DMS53 (cell line): ENCODE data around the gene BRMS1.

Source experiments
- DNase-seq: peaks from one replicate; lab custom pipeline; 2025; lab: John Stamatoyannopoulos, UW

BRMS1 gene

DNA sequence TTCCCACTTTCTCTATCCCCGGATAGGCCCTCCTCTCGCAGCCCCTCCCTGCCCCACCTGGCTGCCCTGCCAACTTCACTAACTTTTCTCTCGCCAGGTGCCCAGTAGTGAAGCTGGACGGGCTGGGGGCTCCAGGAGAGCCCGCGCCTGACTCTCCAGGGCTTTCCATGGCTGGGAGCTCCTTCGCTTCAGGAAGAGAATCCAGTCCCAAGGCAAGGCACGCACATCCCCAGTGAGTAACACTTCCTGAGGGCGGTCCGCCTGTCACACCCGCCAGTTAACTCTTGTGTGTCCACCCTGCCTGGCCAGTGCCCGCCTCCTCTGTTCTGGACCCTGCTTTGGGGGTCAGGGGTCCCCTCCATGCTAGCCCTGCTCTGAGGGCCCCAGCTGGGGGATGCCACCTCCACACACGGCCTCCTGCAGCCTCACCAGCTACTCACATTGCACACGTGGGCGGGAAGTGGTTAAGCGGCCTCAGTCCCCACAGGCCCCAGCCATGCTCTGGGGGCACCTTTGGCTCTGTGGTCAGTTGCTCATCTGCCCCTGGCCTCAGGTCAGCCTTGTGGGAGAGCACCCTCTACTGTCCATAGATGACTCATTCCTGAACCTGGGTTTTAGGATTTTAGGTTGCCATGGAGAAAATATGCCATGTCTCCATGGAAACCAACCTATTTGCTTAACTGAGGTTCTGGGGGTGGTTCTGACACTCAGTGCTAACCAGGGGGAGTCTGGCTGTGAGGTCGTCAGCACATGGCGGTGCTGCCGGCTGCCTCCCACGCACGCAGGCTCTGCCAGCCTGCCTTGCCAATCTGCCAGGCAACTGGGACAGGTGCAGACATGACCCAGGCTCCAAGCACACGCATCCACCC is 8.4 kb downstream of the BRMS1 start, which contains the start of gene RIN1:
TSS of gene RIN1 (minus strand) at position 201 of the 869 bp plus-strand sequence. CDS start at position 169, 32 bp downstream.
- peak; percentile 92 for DNase-seq

DNA sequence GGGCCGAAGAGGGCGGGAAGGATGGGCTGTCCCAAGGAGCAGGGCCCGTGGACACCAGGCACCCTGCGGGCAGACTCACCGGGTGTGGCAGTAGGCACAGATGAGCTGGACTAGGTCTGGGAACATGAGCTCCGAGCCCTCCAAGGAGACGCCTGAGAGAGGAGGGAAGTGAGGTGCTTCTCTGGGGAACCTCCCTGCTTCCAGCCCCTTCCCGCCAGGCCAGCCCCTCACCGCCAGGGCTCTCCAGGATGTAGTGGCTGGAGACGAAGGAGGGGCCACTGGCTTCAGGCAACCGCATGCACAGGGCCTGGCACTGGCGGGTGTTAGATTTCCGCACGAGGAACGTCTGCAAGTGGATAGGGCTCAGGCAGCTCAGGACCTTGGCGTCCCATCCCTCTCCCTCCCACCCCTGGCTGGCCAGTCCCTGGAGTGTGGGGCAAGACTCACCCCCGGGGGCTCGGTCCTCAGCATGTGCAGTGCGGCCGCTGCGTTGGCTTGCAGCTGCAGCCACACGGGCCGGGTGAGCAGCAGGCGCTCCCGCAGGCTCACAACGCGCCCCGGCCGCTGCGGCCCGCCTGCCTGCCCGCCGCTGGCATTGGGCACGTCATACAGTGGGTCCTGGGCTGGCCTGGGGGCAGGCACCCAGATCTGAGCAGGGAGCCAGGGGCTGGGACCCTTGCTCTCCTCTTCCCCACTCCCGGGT is 9.2 kb downstream of the BRMS1 start:
- DNase-seq = peak; percentile 79

DNA sequence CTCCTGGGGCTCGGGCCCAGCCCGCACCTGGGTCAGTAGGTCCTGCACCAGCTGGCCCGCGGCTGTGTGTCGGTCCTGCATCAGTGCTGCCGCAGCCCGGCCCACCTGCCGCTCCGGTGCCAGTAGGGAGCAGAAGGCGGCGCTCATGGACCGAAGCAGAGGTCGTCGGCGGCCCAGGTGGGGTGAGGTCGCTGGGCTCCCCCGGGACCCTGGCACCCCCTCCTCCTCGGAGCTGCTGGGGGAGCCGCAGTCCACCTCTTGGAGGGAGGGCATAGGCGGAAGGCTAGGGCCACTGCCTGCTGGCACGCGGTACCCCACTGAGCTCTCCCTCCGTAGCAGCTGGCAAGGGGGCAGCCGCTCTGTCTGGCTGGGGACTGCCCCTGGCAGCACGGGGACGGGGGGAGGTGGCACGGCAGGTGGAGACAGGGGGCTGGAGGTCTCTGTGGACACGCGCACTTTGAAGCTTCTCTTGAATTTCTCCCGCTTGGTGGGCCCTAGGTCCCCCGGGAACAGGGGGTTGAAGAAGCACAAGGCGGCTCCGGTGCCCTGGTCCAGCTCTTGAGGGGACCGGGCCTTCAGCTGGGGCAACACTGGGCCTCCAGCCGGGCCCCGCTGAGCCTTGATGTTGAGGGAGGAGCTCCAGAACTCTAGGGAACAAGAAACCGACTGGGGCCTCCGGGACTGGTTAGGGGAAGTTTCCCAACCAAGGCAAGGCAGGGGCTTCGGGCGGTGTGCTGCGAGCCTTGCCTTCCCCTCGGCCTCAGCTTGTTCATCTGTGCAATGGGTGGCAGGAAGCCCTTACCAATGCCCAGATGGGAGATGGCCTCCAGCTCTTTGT is 10.1 kb downstream of the BRMS1 start:
- no peak for DNase-seq

GRCh38 chr11:66333896-66334604 is 10.9 kb downstream of the BRMS1 start:
- DNase-seq = no peak

- DNase-seq = no peak
These were observed 11.6 kb downstream of the BRMS1 start for GRCh38 chr11:66333220-66333877.

DNA sequence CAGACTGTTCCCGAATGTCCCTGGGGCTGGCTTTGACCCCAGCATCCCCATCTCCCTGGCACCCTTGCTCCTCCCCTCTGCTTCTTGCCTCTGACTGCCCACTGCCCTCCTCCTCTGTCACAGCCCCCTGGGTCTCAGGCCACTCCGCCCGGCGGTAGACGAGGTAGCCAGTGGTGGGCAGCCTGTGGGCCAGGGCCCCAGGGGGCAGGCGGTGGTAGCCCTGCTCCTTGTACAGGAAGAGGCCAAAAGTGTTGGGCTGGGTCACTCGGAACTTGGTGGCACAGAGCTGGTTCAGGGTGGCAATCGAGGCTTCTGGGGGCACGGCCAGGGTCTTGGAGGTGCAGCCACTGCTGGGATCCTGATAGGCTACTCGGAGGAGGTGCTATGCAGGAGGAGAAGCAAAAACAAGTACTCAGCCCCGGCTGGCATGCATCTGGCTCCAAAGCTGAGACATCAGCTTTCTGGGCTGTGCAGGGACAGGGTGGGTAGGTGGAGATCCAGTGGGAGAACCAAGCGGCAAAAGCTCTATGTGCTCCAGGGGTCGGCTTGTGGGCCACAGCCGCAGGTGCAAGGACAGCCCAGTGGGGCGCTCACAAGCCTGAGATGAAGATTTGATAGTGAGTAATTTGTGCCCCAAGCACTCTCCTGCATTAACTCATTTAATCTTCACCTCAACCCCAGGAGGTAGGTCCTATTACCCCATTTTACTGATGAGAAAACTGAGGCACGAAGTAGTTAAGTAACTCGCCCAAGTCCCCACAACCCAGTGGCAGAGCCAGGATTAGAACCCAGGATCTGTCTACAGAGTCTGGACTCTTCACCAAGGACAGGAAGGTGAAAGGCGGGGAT is 12.3 kb downstream of the BRMS1 start:
- no peak for DNase-seq

- DNase-seq = no peak
These were observed 13.1 kb downstream of the BRMS1 start for GRCh38 chr11:66331542-66332370.

DNA sequence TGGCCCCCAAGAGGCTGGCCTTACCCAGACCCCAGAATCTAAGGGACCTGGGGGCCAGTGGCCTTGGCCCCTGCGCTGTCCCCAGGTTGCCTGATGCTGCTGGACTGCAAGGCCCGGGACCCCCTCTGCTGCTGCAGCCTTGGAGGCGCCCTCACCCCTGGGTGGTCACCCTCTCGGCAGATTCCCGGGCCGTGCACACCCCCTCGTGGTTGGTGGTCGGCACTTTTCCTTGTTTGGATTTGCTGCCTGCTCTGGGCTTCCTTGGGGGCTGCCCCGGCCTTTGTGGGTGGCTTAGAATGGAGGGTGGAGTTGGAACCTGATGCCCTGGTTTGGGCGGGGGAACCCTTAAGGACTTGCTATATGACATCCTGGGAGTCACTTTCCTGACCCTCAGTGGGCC is 14.0 kb downstream of the BRMS1 start:
- no peak for DNase-seq

DNA sequence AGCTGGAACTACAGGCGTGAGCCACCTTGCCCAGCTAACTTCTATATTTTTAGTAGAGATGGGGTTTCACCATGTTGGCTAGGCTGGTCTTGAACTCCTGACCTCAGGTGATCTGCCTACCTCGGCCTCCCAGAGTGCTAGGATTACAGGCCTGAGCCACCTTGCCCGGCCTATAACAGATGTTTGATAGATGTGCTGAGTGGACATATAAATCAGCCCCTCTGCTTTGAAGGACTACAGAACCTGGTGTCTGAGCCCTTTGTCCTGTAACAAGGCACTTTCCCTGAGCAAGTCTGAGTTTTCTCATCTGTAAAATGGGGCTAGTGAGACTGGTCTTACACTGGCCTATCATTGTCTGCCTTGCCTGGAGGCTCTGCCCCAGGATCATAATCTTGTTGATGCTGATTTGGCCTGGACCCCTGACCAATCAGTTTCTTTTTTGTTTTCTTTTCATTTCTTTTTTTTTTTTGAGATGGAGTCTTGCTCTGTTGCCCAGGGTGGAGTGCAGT is 15.7 kb downstream of the BRMS1 start:
- DNase-seq = no peak

DNA sequence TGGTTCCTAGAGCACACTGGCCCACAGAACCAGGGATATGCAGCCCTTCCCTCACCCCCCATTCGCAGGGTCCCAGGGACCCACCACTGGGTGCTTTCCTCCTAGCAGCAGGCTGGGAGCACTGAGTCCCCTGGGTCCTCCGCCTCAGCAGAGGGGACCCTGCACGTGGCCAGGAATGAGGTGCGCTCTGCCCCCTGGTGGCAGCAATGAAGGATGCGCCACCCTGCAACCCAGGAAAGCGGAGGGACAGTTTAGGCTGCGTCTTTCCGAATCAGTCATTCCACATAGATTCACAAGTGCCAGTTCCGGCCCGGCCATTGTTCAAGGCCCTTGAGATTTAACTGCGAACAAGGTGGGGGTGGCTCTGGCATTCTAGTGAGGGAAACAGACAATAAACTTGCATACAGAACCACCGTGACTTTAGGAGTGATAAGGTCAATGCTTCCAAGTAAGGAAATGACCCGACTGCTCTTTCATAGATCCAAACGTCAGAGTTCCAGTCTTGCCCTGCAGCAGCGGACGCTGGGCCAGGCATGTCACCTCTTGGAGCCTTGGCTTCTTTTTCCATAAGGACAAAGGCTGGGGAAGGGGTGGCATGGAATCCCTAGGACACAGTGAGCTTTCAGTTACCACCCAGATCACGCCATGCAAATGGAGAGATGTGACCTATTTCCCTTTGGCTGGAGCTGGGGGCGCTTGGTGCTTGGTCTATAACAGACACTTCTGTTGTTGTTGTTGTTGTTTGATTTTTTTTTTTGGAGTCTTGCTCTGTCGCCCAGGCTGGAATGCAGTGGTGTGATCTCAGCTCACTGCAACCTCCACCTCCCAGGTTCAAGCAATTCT is 16.4 kb downstream of the BRMS1 start:
- peak; percentile 90 for DNase-seq

DNA sequence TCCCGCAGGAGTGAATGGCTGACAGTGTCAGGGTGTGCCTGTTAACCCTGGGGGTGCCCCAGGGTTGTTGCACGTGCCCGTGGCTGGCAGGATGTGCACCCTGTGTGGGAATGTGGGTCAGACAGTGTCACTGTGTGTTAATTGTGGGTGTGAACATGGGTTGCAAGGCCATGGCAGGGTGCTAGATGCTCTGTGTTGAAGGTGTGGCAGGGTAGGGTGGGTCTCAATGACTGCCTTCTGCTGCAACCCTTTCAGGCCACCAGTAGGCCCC is 16.9 kb downstream of the BRMS1 start:
- no peak for DNase-seq

DNA sequence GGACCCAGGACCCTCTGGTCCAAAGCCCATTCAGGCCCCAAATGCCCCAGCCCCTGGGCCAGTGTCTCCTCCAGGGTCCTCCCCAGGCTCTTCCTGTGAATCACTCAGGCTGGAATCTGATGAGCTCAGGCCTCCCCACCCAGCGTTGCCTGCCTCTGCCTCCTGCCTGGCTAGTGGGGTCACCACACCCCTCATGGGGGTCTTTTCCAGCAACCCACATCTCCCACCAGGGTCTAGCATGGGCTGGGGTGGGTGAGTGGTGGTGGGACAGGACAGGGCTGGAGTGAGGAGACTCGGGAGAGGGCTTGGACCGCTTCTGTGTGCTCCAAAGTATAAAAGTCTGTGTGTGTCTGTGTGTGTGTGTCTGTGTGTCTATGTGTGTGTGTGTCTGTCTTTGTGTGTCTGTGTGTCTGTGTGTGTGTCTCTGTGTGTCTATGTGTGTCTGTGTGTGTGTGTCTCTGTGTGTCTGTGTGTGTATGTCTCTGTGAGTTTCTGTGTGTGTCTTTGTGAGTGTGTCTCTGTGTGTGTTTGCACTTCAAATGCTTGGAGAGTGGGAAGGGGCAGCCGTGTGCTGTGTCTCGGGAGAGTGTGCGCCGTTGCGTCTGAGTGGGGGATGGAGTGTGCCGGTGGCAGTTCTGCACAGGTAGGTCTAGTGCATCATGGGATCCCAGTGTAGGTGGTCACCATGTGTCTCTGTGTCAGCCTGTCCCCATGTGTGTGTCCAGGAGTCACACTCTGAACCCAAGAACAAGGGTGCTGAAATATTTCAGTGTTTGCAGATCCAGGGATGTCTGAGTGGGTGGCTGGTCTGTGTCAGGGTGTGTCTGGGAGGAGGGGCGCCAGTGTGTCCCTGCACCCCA is 17.5 kb downstream of the BRMS1 start:
- no peak for DNase-seq

GRCh38 chr11:66326261-66327111 is 18.4 kb downstream of the BRMS1 start:
- no peak for DNase-seq

DNA sequence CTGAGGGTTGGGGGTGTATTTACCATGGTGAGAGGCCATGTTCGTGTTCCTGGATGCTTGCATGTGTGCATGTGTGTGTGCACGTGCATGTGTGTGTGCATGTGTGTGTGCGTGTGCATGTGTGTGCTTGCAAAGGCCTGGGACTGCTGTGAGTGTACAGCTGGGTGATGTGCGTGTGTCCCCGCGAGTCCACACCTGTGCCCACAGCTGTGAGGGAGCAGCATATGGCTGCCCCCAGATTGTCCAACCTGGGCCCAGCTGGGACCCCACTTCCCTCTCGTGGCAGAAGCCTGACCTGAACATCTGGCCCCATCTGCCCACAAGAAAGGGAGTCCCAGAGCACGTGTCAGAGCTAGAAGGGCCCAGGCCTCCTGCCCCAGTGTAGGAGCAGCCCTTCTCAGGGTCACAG is 19.6 kb downstream of the BRMS1 start:
- no peak for DNase-seq

DNA sequence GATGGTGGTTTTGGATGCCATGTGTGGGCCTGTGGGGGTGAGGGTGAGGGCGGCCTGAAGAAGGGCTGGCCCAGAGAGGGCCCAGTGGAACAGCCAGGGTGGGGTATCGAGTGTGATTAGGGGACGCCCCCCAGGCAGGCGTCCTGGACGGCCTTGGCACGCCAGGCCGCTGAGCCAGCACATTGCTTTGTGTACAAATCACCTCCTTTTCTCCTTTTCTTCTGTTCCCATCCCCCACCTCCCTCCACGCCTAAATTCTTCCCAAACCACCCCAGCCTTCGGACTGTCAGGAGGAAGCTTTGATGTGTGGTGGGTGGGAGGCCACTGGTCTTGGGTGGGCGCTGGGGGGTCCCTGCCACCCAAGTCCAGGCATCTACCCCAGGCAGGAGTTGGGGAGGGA is 20.2 kb downstream of the BRMS1 start:
- no peak for DNase-seq

DNA sequence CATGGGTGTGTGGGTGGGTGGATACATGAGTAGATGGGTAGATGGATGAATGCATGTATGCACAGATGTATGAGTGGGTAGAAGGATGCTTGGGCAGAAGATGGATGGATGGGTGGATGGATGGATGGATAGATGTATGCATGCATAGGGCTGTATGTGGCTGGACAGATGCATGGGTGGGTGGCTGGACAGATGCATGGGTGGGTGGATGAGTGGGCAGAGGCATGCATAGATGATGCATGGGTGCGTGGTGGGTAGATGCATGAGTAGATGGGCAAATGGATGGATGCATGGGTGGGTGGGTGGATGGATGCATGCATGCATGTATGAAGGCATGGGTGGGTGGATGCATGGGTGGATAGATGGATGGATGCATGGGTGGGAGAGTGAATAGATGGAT is 21.2 kb downstream of the BRMS1 start:
- DNase-seq = no peak
